Neutrophil (primary cell): ENCODE data around the gene COQ9.

Source experiments
- H3K27ac ChIP-seq: fragments of 200-600 bp; sonication (generic); 2 replicates; pipeline ENCODE4 v1.5.1; 2016; ENCODE audit warnings: mild to moderate bottlenecking, moderate library complexity
- H3K27me3 ChIP-seq: fragments of 200-600 bp; sonication (generic); 2 replicates; pipeline ENCODE4 v1.6.0; 2016; ENCODE audit warnings: mild to moderate bottlenecking
- H3K36me3 ChIP-seq: fragments of 200-600 bp; sonication (generic); 2 replicates; pipeline ENCODE4 v1.5.1; 2017
- H3K4me1 ChIP-seq, 2 experiments: fragments of 200-600 bp in 1 of 2; sonication (generic) in 1 of 2; 1 replicate in 1 of 2; 2 replicates in 1 of 2; pipeline versions ENCODE4 v1.5.1 to v1.6.1; 2013 to 2016; ENCODE audit warnings: low read depth in 1 of 2, low read length in 1 of 2, mild to moderate bottlenecking in 1 of 2, moderate library complexity in 1 of 2; ENCODE audit not compliant: control insufficient read depth in 1 of 2, insufficient read depth in 1 of 2
- H3K4me3 ChIP-seq, 2 experiments: fragments of 200-600 bp in 1 of 2; sonication (generic) in 1 of 2; 1 replicate in 1 of 2; 2 replicates in 1 of 2; pipeline ENCODE4 v1.5.1; 2013 to 2016; ENCODE audit warnings: low read depth in 1 of 2, low read length in 1 of 2, mild to moderate bottlenecking in 1 of 2, moderate library complexity in 1 of 2
- H3K9me3 ChIP-seq: fragments of 200-600 bp; sonication (generic); 2 replicates; pipeline ENCODE4 v1.5.1; 2016
- CTCF ChIP-seq: fragments of 200-600 bp; sonication (generic); IDR thresholded peaks from 2 replicates; pipeline ENCODE4 v1.5.1; 2016; ENCODE audit warnings: antibody characterized with exemption

The COQ9 gene

GRCh38 chr16:57422026-57422944, 25.0 kb upstream of the COQ9 start:
- TF ChIP-seq CTCF, result no peak

GRCh38 chr16:57423152-57423551, 24.1 kb upstream of the COQ9 start:
- no peak for TF ChIP-seq CTCF
- H3K27me3 ChIP-seq, result no peaks in the 10 kb centered on the region
- H3K36me3 ChIP-seq, result peaks cover 21% of the 10 kb centered on the region
- no peak overlapping the region for H3K4me3 ChIP-seq
- no peaks in the 10 kb centered on the region for H3K9me3 ChIP-seq
- H3K27ac ChIP-seq, result no peak overlapping the region
- H3K4me1 ChIP-seq, result peaks cover 4 to 7% of the 10 kb centered on the region in 2 experiments

More at GRCh38 chr16:57422026-57422944, 25.0 kb upstream of the COQ9 start:
- no peak overlapping the region for H3K4me3 ChIP-seq
- H3K27me3 ChIP-seq, result no peaks in the 10 kb centered on the region
- H3K27ac ChIP-seq, result no peak overlapping the region
- peaks cover 12% of the 10 kb centered on the region for H3K36me3 ChIP-seq
- peaks cover 5 to 7% of the 10 kb centered on the region in 2 experiments for H3K4me1 ChIP-seq
- H3K9me3 ChIP-seq, result no peaks in the 10 kb centered on the region

DNA sequence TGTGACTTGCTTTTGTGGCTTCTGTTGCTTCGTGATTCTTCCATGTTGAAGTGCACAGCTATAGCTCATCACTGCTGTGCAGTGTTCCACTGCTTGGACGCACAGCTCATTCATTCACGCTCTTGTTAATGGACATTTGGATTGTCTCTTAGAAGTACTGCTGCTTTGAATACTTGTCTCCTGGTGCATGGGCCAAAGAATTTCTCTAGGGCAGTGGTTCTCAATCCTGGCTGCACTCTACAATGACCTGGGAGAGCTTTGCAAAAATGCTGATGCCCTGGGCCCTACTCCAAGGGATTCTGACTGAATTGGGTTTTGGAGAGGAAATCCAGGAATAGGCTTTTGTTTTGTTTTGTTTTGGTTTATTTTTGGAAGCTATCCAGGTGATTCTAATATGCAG, 22.7 kb upstream of the COQ9 start:
- Histone ChIP-seq H3K36me3 (peaks cover 32% of the 10 kb centered on the region), H3K4me1 (no peaks in the 10 kb centered on the region), H3K9me3 (no peaks in the 10 kb centered on the region), H3K27ac (no peak overlapping the region), H3K27me3 (no peaks in the 10 kb centered on the region), H3K4me3 (no peak overlapping the region)
- no peak for TF ChIP-seq CTCF

GRCh38 chr16:57426356-57426755, 20.9 kb upstream of the COQ9 start:
- H3K36me3 ChIP-seq, result peaks cover 50% of the 10 kb centered on the region

DNA sequence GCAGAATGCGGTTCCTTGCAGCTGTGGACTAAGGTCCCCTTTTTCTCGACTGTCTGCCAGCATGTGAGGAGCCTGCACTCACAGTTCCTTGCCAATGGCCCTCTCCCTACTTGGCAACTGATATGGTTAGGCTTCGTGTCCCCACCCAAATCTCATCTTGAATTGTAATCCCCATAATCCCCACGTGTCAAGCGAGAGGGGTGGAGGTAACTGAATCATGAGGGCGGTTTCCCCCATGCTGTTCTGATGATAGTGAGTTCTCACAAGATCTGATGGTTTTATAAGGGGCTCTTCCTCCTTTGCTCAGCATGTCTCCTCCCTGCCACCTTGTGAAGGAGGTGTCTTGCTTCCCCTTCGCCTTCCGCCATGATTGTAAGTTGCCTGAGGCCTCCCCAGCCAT, 20.0 kb upstream of the COQ9 start:
- no peak for TF ChIP-seq CTCF
- Histone ChIP-seq H3K27me3 (no peaks in the 10 kb centered on the region), H3K4me1 (no peaks in the 10 kb centered on the region), H3K9me3 (no peaks in the 10 kb centered on the region), H3K36me3 (peaks cover 60% of the 10 kb centered on the region), H3K4me3 (no peak overlapping the region), H3K27ac (no peak overlapping the region)

More at GRCh38 chr16:57426356-57426755, 20.9 kb upstream of the COQ9 start:
- no peak for TF ChIP-seq CTCF
- Histone ChIP-seq H3K27ac (no peak overlapping the region), H3K4me1 (no peaks in the 10 kb centered on the region), H3K27me3 (no peaks in the 10 kb centered on the region), H3K9me3 (no peaks in the 10 kb centered on the region), H3K4me3 (no peak overlapping the region)
